Mesenchymal stem cell (in vitro differentiated cells and primary cell): ENCODE measurements around the gene NDUFB6.

Experiments
- DNase-seq: peaks from one replicate; pipeline ENCODE4 v3.0.0-alpha.2; 2013
- H2AFZ ChIP-seq: one replicate; pipeline ENCODE4 v1.6.1; 2013; ENCODE audit warnings: low read depth, mild to moderate bottlenecking, control low read depth, inconsistent platforms, low read length, moderate library complexity
- H2AK5ac ChIP-seq: 2 replicates; pipeline ENCODE4 v1.6.1; 2013; ENCODE audit warnings: low read length, moderate library complexity, mild to moderate bottlenecking, inconsistent platforms; ENCODE audit not compliant: severe bottlenecking
- H2BK120ac ChIP-seq: one replicate; pipeline ENCODE4 v1.6.1; 2013; ENCODE audit warnings: low read depth, mild to moderate bottlenecking, inconsistent platforms, low read length, moderate library complexity
- H2BK12ac ChIP-seq, 2 experiments: one replicate each; pipeline ENCODE4 v1.6.1; 2013; ENCODE audit warnings: inconsistent platforms in 2 of 2, low read length in 2 of 2, mild to moderate bottlenecking in 2 of 2, moderate library complexity in 2 of 2, control low read depth in 1 of 2
- H2BK15ac ChIP-seq: one replicate; pipeline ENCODE4 v1.6.1; 2013; ENCODE audit warnings: mild to moderate bottlenecking, low read depth, inconsistent platforms; ENCODE audit not compliant: poor library complexity, severe bottlenecking
- H2BK5ac ChIP-seq: 2 replicates; pipeline ENCODE4 v1.6.1; 2013; ENCODE audit warnings: low read depth, mild to moderate bottlenecking, low read length, control low read depth, inconsistent platforms; ENCODE audit not compliant: poor library complexity, severe bottlenecking
- H3K14ac ChIP-seq, 2 experiments: one replicate each; pipeline ENCODE4 v1.6.1; 2013; ENCODE audit warnings: inconsistent platforms in 2 of 2, low read length in 2 of 2, control low read depth in 1 of 2, mild to moderate bottlenecking in 1 of 2, moderate library complexity in 1 of 2
- H3K18ac ChIP-seq, 2 experiments: one replicate each; pipeline ENCODE4 v1.6.1; 2013; ENCODE audit warnings: inconsistent platforms in 2 of 2, low read length in 2 of 2, control low read depth in 1 of 2, low read depth in 1 of 2, mild to moderate bottlenecking in 1 of 2
- H3K23ac ChIP-seq, 2 experiments: one replicate each; pipeline ENCODE4 v1.6.1; 2013; ENCODE audit warnings: inconsistent platforms in 2 of 2, low read length in 2 of 2, mild to moderate bottlenecking in 2 of 2, moderate library complexity in 2 of 2, control low read depth in 1 of 2
- H3K27ac ChIP-seq: 2 replicates; pipeline ENCODE4 v1.5.1; 2013; ENCODE audit warnings: mild to moderate bottlenecking, moderate library complexity, low read length, control low read depth, inconsistent platforms; ENCODE audit not compliant: poor library complexity, severe bottlenecking
- H3K27me3 ChIP-seq, 2 experiments: 2 replicates each; pipeline versions ENCODE4 v1.6.1 to v1.7.0; 2013; ENCODE audit warnings: low read length in 2 of 2, mild to moderate bottlenecking in 2 of 2, moderate library complexity in 2 of 2, control low read depth in 1 of 2, inconsistent platforms in 1 of 2; ENCODE audit not compliant: control insufficient read depth in 1 of 2, insufficient read depth in 1 of 2
- H3K36me3 ChIP-seq, 2 experiments: 2 replicates each; pipeline versions ENCODE4 v1.6.1 to v1.7.0; 2013; ENCODE audit warnings: low read length in 2 of 2, control low read depth in 1 of 2, inconsistent platforms in 1 of 2, low read depth in 1 of 2, mild to moderate bottlenecking in 1 of 2; ENCODE audit not compliant: insufficient read depth in 2 of 2, control insufficient read depth in 1 of 2
- H3K4ac ChIP-seq, 2 experiments: one replicate each; pipeline ENCODE4 v1.6.1; 2013; ENCODE audit warnings: inconsistent platforms in 2 of 2, low read length in 2 of 2, mild to moderate bottlenecking in 2 of 2, moderate library complexity in 2 of 2, control low read depth in 1 of 2, low read depth in 1 of 2
- H3K4me1 ChIP-seq: 2 replicates; pipeline ENCODE4 v1.6.1; 2013; ENCODE audit warnings: low read depth, low read length, control low read depth; ENCODE audit not compliant: control insufficient read depth, insufficient read depth
- H3K4me2 ChIP-seq: 2 replicates; pipeline ENCODE4 v1.6.1; 2013; ENCODE audit warnings: low read length, mild to moderate bottlenecking, inconsistent platforms; ENCODE audit not compliant: poor library complexity, severe bottlenecking
- H3K4me3 ChIP-seq, 2 experiments: 2 replicates each; pipeline versions ENCODE4 v1.5.1 to v1.7.0; 2013; ENCODE audit warnings: low read length in 2 of 2, mild to moderate bottlenecking in 2 of 2, control low read depth in 1 of 2, low read depth in 1 of 2; ENCODE audit not compliant: insufficient read depth in 1 of 2
- H3K79me1 ChIP-seq: replicated peaks from 2 replicates; pipeline ENCODE4 v1.6.1; 2013; ENCODE audit warnings: mild to moderate bottlenecking, control low read depth, low read length, inconsistent platforms; ENCODE audit not compliant: poor library complexity, severe bottlenecking
- H3K9ac ChIP-seq: 2 replicates; pipeline ENCODE4 v1.7.0; 2013; ENCODE audit warnings: mild to moderate bottlenecking, low read length, moderate library complexity
- H3K9me3 ChIP-seq: 2 replicates; pipeline ENCODE4 v1.7.0; 2013; ENCODE audit warnings: mild to moderate bottlenecking, low read length; ENCODE audit not compliant: control insufficient read depth
- H4K8ac ChIP-seq: one replicate; pipeline ENCODE4 v1.6.1; 2013; ENCODE audit warnings: inconsistent platforms, mild to moderate bottlenecking, low read length, moderate library complexity
- H4K91ac ChIP-seq: one replicate; pipeline ENCODE4 v1.6.1; 2013; ENCODE audit warnings: mild to moderate bottlenecking, low read length, inconsistent platforms
- WGBS: methylation state at CpG from one replicate; pipeline ENCODE4 v1.1.7; 2013; ENCODE audit warnings: mixed read lengths; 5-methylcytosine and 5-hydroxymethylcytosine counted together

Gene NDUFB6

GRCh38 chr9:32543047-32543446 lies 29.9 kb downstream of the NDUFB6 start:
- Histone ChIP-seq H4K91ac (no peak overlapping the region), H2AFZ (no peak overlapping the region), H3K79me1 (peaks cover 13% of the 10 kb centered on the region), H4K8ac (no peak overlapping the region), H3K14ac (no peak overlapping the region), H2BK120ac (no peak overlapping the region), H3K36me3 (peaks cover 6 to 44% of the 10 kb centered on the region in 2 experiments), H2BK12ac (no peak overlapping the region), H3K18ac (no peak overlapping the region), H3K27me3 (no peaks in the 10 kb centered on the region), H3K4ac (no peak overlapping the region), H2AK5ac (no peak overlapping the region), H3K27ac (no peak overlapping the region), H3K4me2 (no peak overlapping the region), H2BK15ac (no peak overlapping the region), H3K9me3 (no peaks in the 10 kb centered on the region), H3K4me3 (no peak overlapping the region), H3K4me1 (no peaks in the 10 kb centered on the region), H3K9ac (no peak overlapping the region), H2BK5ac (no peak overlapping the region), H3K23ac (no peak overlapping the region)
- no peak for DNase-seq
- WGBS, result 98% methylated on average over 4 of the region's 4 CpGs

DNA sequence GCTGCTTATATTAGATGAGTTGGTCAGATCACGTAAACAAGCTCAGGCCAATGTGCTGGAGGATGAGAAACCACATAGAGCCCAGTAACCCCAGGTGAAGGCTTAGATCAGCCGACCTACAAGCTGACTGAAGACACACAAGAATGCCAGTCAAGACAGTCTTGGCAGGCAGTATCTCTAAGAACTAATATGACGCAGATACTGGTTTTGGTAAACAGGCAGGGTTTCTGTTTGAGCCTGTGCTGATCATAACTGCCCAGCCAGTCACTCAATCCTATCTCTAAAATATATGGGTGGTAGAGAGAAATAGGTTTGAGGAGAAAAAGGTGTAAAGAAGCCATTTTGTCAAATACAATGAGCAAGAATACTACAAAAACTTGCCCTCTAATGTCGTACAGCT lies 39.1 kb downstream of the NDUFB6 start:
- no peak overlapping the region for H4K8ac ChIP-seq

DNA sequence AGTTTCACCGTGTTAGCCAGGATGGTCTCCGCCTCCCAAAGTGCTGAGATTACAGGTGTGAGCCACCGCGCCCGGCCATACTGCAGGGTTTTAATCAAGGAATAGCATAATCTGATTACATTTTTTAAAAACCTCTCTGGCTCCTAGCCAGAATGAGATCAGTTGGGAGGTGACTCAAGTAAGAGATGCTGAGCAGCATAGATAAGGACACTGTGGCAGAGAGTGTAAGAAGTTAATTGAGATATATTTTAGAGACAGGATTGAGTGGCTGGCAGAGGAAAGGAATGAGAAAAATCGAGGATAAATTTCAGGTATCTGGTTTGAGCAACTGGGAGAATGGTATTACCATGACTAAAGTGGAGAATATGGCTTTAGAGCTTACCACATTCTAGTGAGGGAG lies 39.6 kb downstream of the NDUFB6 start:
- H3K4me1 ChIP-seq, result no peaks in the 10 kb centered on the region
- H3K79me1 ChIP-seq, result peaks cover 13% of the 10 kb centered on the region
- H3K23ac ChIP-seq, result no peak overlapping the region
- H3K4ac ChIP-seq, result no peak overlapping the region
- H4K91ac ChIP-seq, result no peak overlapping the region
- no peak overlapping the region for H3K27ac ChIP-seq
- H2BK120ac ChIP-seq, result no peak overlapping the region
- H4K8ac ChIP-seq, result no peak overlapping the region
- H2BK5ac ChIP-seq, result no peak overlapping the region
- H3K18ac ChIP-seq, result no peak overlapping the region
- no peaks in the 10 kb centered on the region for H3K9me3 ChIP-seq
- H3K9ac ChIP-seq, result no peak overlapping the region
- H2AFZ ChIP-seq, result no peak overlapping the region
- DNase-seq, result no peak
- H3K36me3 ChIP-seq, result peaks cover 0 to 20% of the 10 kb centered on the region in 2 experiments
- H2AK5ac ChIP-seq, result no peak overlapping the region
- H3K4me2 ChIP-seq, result no peak overlapping the region
- H2BK12ac ChIP-seq, result no peak overlapping the region
- H2BK15ac ChIP-seq, result no peak overlapping the region
- H3K4me3 ChIP-seq, result no peak overlapping the region
- no peak overlapping the region for H3K14ac ChIP-seq
- H3K27me3 ChIP-seq, result no peaks in the 10 kb centered on the region
- 93% methylated on average over 6 of the region's 6 CpGs for WGBS

More for the DNA sequence above, 39.1 kb downstream of the NDUFB6 start:
- DNase-seq, result no peak
- 100% methylated on average over 3 of the region's 4 CpGs for WGBS
- Histone ChIP-seq H2AFZ (no peak overlapping the region), H3K4me3 (no peak overlapping the region), H3K9me3 (no peaks in the 10 kb centered on the region), H3K36me3 (peaks cover under 1 to 21% of the 10 kb centered on the region in 2 experiments), H3K9ac (no peak overlapping the region), H2BK15ac (no peak overlapping the region), H3K18ac (no peak overlapping the region), H3K4me1 (no peaks in the 10 kb centered on the region), H2BK120ac (no peak overlapping the region), H3K4ac (no peak overlapping the region), H2BK5ac (no peak overlapping the region), H4K91ac (no peak overlapping the region), H3K27ac (no peak overlapping the region), H3K27me3 (no peaks in the 10 kb centered on the region), H3K79me1 (peaks cover 11% of the 10 kb centered on the region), H3K14ac (no peak overlapping the region), H3K4me2 (no peak overlapping the region), H3K23ac (no peak overlapping the region), H2BK12ac (no peak overlapping the region), H2AK5ac (no peak overlapping the region)

DNA sequence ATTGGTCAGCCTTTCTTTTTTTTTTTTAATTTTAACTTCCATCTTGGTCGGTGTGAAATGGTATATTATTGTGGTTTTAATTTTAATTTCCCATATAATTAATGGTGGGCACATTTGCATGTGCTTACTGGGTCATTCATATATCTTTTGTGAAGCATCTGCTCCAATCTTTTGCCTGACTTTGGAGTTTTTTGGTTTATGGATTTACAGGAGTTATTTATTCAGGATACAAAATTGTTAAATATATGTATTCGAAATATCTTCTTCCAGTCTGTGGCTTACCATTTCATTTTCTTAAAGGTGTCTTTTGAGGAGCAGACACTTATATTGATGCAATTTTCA lies 46.3 kb downstream of the NDUFB6 start:
- Histone ChIP-seq H3K9me3 (no peaks in the 10 kb centered on the region), H3K23ac (no peak overlapping the region), H2BK5ac (no peak overlapping the region), H2AFZ (peak overlapping the region; percentile 27), H4K91ac (no peak overlapping the region), H3K27me3 (no peaks in the 10 kb centered on the region), H3K4me2 (peak overlapping the region; percentile 95), H3K79me1 (peaks cover 16% of the 10 kb centered on the region), H2BK15ac (no peak overlapping the region), H4K8ac (no peak overlapping the region), H3K4ac (no peak overlapping the region), H2AK5ac (no peak overlapping the region), H2BK12ac (no peak overlapping the region), H3K4me3 (peak overlapping the region in 1 of 2 experiments; percentile 99), H3K36me3 (no peaks in the 10 kb centered on the region), H3K4me1 (peaks cover 7% of the 10 kb centered on the region), H3K27ac (peak overlapping the region; percentile 88), H2BK120ac (no peak overlapping the region), H3K9ac (peak overlapping the region; percentile 99), H3K14ac (no peak overlapping the region), H3K18ac (no peak overlapping the region)
- 33% methylated on average over 1 of the region's 2 CpGs for WGBS
- no peak for DNase-seq
